Measurements from ENCODE around the gene COMMD9. TPM values are rescaled to one million over a fixed set of nuclear protein-coding genes. Genes with fewer than 3 reads are reported as not detected.
A peak's percentile ranks its signal among the peaks of the same experiment; 100 is the strongest.

COMMD9 gene
- total and polyA plus RNA-seq, 2 of the 4 experiments (the other 2 are of a cell fraction): 50.7 to 58.3 TPM

DNA sequence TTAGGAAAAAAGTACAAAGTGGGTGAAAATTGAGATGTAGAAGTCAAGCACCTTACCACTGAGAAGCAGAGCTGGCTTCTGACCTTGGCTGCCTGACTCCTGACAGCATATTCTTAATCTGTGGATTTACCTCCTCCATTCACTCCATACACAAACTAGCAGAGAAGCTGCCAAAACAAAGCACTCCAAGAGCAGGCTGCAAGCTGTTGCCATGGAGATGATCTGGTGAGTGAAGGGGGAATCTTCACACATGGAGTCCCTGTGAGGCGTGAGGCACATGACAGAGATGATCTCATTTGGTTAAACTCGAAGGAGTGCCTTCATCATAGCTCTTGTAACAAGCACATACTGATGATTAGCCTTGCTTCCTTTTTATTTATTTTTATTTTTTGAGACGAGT lies 16.1 kb downstream of the COMMD9 start:
- no peak for DNase-seq
- Histone ChIP-seq H3K4me1 (ENCODE audit: control insufficient read depth, insufficient read depth, low read length) (no peaks in the 10 kb centered on the region), H3K79me1 (ENCODE audit: low read depth in 1 of 2, low read length in 2 of 2) (no peaks in the 10 kb centered on the region), H2BK20ac (ENCODE audit: low read depth, low read length) (no peak overlapping the region), H3K27ac (ENCODE audit: insufficient read depth, low read length) (no peak overlapping the region), H3K4ac (ENCODE audit: low read depth, low read length) (no peak overlapping the region), H3K4me3 (ENCODE audit: insufficient read depth, low read depth, low read length) (no peak overlapping the region), H2BK120ac (ENCODE audit: low read depth, low read length) (no peak overlapping the region), H4K20me1 (ENCODE audit: insufficient read depth, low read length) (no peaks in the 10 kb centered on the region), H4K8ac (ENCODE audit: low read depth in 2 of 2, low read length in 2 of 2) (no peak overlapping the region), H3K14ac (replicated peaks; ENCODE audit: low read depth, low read length) (no peak overlapping the region), H4K91ac (ENCODE audit: insufficient read depth, low read depth, low read length) (no peak overlapping the region), H2AK5ac (ENCODE audit: low read depth, low read length) (no peak overlapping the region), H3K36me3 (ENCODE audit: control insufficient read depth, insufficient read depth, low read length) (peaks cover 28% of the 10 kb centered on the region), H3K9ac (ENCODE audit: low read depth, low read length) (no peak overlapping the region), H3K9me3 (ENCODE audit: control insufficient read depth, insufficient read depth, low read length) (no peaks in the 10 kb centered on the region), H3K4me2 (ENCODE audit: low read depth, low read length) (no peak overlapping the region), H2AK9ac (replicated peaks; ENCODE audit: low read depth, low read length, poor library complexity) (peak overlapping the region; percentile 33), H3K23ac (ENCODE audit: low read depth, low read length) (no peak overlapping the region), H2AFZ (replicated peaks; ENCODE audit: low read length, poor library complexity) (no peak overlapping the region), H2BK15ac (ENCODE audit: low read depth, low read length) (no peak overlapping the region), H3K56ac (ENCODE audit: extremely low read depth, insufficient read depth, low read length) (no peak overlapping the region), H3K18ac (ENCODE audit: low read depth, low read length) (no peak overlapping the region), H4K5ac (ENCODE audit: low read depth, low read length) (no peak overlapping the region), H3K27me3 (ENCODE audit: control insufficient read depth, insufficient read depth, low read length) (no peaks in the 10 kb centered on the region), H2BK5ac (ENCODE audit: low read depth, low read length, poor library complexity, severe bottlenecking) (no peak overlapping the region), H3K9me1 (ENCODE audit: insufficient read depth, low read length) (peaks cover 5% of the 10 kb centered on the region; the same call in 1 of the 2 replicates)
- 55% methylated on average over 2 of the region's 3 CpGs; no CpG with 5 or more reads in 1 of the 2 experiments for WGBS, 2 experiments (ENCODE audit: extremely low coverage in 2 of 2, insufficient read length in 1 of 2)
- CTCF ChIA-PET: interaction anchor here (1.0 kb wide), 1 partner anchor 220 kb away, joined by 4 read pairs; no protein-coding TSS in a partner anchor
- in situ Hi-C loops (cut with MboI; ENCODE audit: low sequenced_read_pairs) (no loop called here), dilution Hi-C loops (cut with HindIII; ENCODE audit: low sequenced_read_pairs, unreplicated experiment) (no loop called here), intact Hi-C loops (cut with micrococcal nuclease) (no loop called here)
- POLR2A ChIA-PET (ENCODE audit: unreplicated experiment): no interaction called here
- TF ChIP-seq, protein P1, sequence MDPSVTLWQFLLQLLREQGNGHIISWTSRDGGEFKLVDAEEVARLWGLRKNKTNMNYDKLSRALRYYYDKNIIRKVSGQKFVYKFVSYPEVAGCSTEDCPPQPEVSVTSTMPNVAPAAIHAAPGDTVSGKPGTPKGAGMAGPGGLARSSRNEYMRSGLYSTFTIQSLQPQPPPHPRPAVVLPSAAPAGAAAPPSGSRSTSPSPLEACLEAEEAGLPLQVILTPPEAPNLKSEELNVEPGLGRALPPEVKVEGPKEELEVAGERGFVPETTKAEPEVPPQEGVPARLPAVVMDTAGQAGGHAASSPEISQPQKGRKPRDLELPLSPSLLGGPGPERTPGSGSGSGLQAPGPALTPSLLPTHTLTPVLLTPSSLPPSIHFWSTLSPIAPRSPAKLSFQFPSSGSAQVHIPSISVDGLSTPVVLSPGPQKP (IDR thresholded peaks at IDR 0.05; ENCODE audit: borderline replicate concordance, low read depth, low read length): no peak
- TF ChIP-seq NFE2L2 (IDR thresholded peaks at IDR 0.05; ENCODE audit: low read depth, low read length) (no peak), FOS (IDR thresholded peaks at IDR 0.05; ENCODE audit: low read depth, low read length) (no peak), CHD1 (IDR thresholded peaks at IDR 0.05; ENCODE audit: low read depth, low read length) (no peak), RAD21 (IDR thresholded peaks at IDR 0.05; ENCODE audit: low read length) (no peak), POLR2A (IDR thresholded peaks at IDR 0.05; ENCODE audit: low read depth, low read length) (no peak), RCOR1 (IDR thresholded peaks at IDR 0.05; ENCODE audit: insufficient replicate concordance, low read length) (no peak)
- TF ChIP-seq, protein P2, sequence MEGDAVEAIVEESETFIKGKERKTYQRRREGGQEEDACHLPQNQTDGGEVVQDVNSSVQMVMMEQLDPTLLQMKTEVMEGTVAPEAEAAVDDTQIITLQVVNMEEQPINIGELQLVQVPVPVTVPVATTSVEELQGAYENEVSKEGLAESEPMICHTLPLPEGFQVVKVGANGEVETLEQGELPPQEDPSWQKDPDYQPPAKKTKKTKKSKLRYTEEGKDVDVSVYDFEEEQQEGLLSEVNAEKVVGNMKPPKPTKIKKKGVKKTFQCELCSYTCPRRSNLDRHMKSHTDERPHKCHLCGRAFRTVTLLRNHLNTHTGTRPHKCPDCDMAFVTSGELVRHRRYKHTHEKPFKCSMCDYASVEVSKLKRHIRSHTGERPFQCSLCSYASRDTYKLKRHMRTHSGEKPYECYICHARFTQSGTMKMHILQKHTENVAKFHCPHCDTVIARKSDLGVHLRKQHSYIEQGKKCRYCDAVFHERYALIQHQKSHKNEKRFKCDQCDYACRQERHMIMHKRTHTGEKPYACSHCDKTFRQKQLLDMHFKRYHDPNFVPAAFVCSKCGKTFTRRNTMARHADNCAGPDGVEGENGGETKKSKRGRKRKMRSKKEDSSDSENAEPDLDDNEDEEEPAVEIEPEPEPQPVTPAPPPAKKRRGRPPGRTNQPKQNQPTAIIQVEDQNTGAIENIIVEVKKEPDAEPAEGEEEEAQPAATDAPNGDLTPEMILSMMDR (conservative IDR thresholded peaks at IDR 0.05; ENCODE audit: low read depth, low read length): no peak
- BruUV-seq (replicated peaks): no TSS peak
- ATAC-seq (ENCODE audit: low read depth): no peak
